Suprapubic skin (tissue), 4 donors: ENCODE measurements around the gene GLB1L2. TPM values are rescaled to one million over a fixed set of nuclear protein-coding genes. Genes with fewer than 3 reads are reported as not detected.

Experiments
- DNase-seq, 2 donors: peaks; one replicate each; pipeline ENCODE4 v3.0.0-alpha.2; 2019; ENCODE audit warnings: low spot score in 2 of 2
- H3K27ac ChIP-seq: fragments of 200-600 bp; sonication (generic); one replicate; pipeline ENCODE4 v1.5.1; 2019
- H3K27me3 ChIP-seq: fragments of 200-600 bp; sonication (generic); one replicate; pipeline ENCODE4 v1.5.1; 2019
- H3K36me3 ChIP-seq: fragments of 200-600 bp; sonication (generic); one replicate; pipeline ENCODE4 v1.5.1; 2019
- H3K4me1 ChIP-seq: fragments of 200-600 bp; sonication (generic); one replicate; pipeline ENCODE4 v1.5.1; 2019
- H3K4me3 ChIP-seq: fragments of 200-600 bp; sonication (generic); one replicate; pipeline ENCODE4 v1.5.1; 2019; ENCODE audit warnings: mild to moderate bottlenecking
- H3K9me3 ChIP-seq: fragments of 200-600 bp; sonication (generic); one replicate; pipeline ENCODE4 v1.5.1; 2019
- EP300 ChIP-seq: sonication (generic); formaldehyde crosslinking; IDR thresholded peaks from one replicate; pipeline ENCODE4 v1.6.1; 2017; ENCODE audit warnings: antibody characterized with exemption
- POLR2A ChIP-seq, 2 donors: fragments of 450-650 bp; IDR thresholded peaks; one replicate each; pipeline ENCODE4 v1.6.1; 2017; ENCODE audit warnings: antibody characterized with exemption in 2 of 2, mild to moderate bottlenecking in 2 of 2, moderate library complexity in 2 of 2
- POLR2AphosphoS5 ChIP-seq, 3 donors: sonication (generic); formaldehyde crosslinking; IDR thresholded peaks; one replicate each; pipeline ENCODE4 v1.6.1; 2017; ENCODE audit warnings: antibody characterized with exemption in 3 of 3
- WGBS: methylation state at CpG from one replicate; pipeline ENCODE4 v1.1.5; 2018; 5-methylcytosine and 5-hydroxymethylcytosine counted together
- total RNA-seq, 4 donors: library from RNA; depleted of rRNA; stranded (reverse); fragments of >200 nt; gene quantifications; one replicate each; pipeline ENCODE4 v1.1.0, GENCODE V29; 2016
- TF ChIP-seq, protein P1 (sequence below), 2 donors: fragments of 200-600 bp in 1 of 2; fragments of 450-650 bp in 1 of 2; sonication (generic) in 1 of 2; IDR thresholded peaks; one replicate each; pipeline ENCODE4 v1.5.1; 2016 to 2019; ENCODE audit warnings: antibody characterized with exemption in 2 of 2, mild to moderate bottlenecking in 1 of 2, moderate library complexity in 1 of 2

The GLB1L2 gene
- total RNA-seq, 4 donors from 2014 or later: 11.5 to 28.3 (median 21.8) TPM

DNA sequence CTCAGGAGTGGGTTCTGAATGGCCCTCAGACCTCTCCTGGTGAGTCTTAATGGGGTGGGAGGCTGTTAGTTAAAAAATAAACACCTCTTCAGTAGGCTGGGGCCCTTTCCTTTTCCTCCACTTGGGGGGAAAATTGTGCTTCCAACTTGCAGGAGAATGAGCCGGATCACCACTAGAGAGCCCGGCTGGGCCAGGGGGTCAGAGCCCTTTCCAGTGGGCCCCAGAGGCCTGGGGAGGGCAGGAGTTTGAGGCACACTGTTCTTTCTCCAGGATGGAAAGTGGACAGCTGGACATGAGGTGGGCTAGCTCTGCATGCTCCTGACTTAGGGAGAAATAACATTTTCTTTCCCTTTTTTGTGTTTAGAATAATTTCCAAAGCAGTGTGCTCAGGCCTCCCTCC is 47.5 kb downstream of the GLB1L2 start:
- H3K4me3 ChIP-seq: no peak overlapping the region
- no peak for TF ChIP-seq POLR2A (IDR thresholded peaks at IDR 0.05)
- TF ChIP-seq POLR2AphosphoS5 (IDR thresholded peaks at IDR 0.05): no peak
- TF ChIP-seq, protein P1, sequence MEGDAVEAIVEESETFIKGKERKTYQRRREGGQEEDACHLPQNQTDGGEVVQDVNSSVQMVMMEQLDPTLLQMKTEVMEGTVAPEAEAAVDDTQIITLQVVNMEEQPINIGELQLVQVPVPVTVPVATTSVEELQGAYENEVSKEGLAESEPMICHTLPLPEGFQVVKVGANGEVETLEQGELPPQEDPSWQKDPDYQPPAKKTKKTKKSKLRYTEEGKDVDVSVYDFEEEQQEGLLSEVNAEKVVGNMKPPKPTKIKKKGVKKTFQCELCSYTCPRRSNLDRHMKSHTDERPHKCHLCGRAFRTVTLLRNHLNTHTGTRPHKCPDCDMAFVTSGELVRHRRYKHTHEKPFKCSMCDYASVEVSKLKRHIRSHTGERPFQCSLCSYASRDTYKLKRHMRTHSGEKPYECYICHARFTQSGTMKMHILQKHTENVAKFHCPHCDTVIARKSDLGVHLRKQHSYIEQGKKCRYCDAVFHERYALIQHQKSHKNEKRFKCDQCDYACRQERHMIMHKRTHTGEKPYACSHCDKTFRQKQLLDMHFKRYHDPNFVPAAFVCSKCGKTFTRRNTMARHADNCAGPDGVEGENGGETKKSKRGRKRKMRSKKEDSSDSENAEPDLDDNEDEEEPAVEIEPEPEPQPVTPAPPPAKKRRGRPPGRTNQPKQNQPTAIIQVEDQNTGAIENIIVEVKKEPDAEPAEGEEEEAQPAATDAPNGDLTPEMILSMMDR (IDR thresholded peaks at IDR 0.05): no peak
- TF ChIP-seq EP300: no peak
- 75% methylated on average over 2 of the region's 2 CpGs for WGBS
- H3K36me3 ChIP-seq: no peaks in the 10 kb centered on the region
- no peak for DNase-seq
- no peaks in the 10 kb centered on the region for H3K9me3 ChIP-seq
- peaks cover 8% of the 10 kb centered on the region for H3K27me3 ChIP-seq
- no peaks in the 10 kb centered on the region for H3K4me1 ChIP-seq
- no peak overlapping the region for H3K27ac ChIP-seq

DNA sequence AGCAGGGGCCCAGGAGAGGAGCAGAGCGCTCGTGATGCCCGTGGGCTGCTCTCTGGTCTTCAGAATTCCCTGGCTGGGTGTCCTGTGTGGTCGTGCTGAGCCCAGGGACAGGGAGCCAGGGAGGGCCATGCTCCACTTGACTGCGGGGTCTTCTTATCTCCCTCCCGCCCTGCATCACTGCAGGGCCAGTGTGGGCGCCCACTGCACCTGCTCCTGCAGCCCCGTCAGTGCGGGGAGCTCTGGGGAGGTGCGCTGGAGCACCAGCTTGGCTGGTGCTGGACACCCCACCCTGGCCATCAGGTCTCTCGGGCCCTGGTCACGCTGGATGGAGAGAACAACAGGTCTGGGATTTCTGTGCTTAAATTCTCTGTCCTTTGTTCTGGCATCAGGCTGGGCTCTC is 48.4 kb downstream of the GLB1L2 start:
- WGBS: 84% methylated on average over 12 of the region's 12 CpGs
- H3K9me3 ChIP-seq: no peaks in the 10 kb centered on the region
- no peak overlapping the region for H3K27ac ChIP-seq
- H3K36me3 ChIP-seq: no peaks in the 10 kb centered on the region
- H3K4me1 ChIP-seq: no peaks in the 10 kb centered on the region
- DNase-seq: no peak
- TF ChIP-seq EP300 (no peak), POLR2AphosphoS5 (IDR thresholded peaks at IDR 0.05) (no peak), POLR2A (IDR thresholded peaks at IDR 0.05) (no peak)
- TF ChIP-seq, protein P1 (IDR thresholded peaks at IDR 0.05): no peak
- no peak overlapping the region for H3K4me3 ChIP-seq
- peaks cover 11% of the 10 kb centered on the region for H3K27me3 ChIP-seq

DNA sequence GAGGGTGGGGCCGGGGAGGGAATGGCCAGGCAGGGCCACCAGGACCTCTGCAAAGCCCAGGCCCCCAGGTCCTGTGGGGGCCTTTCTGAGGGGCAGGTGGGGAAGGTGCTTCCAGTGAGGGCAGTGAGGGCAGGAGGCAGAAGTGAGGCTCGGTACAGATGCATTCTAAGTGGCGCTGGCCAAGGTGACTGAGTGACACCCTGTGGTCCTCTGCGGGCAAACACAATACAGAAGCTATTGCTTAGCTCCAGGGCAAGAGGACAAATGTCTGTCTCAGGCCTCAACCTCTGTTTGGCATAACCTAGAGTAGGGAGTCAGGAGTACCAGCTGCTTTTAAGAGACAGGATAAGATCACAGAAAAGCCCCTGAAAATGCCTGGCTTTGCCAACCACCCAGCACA is 49.0 kb downstream of the GLB1L2 start:
- no peak for DNase-seq
- H3K4me3 ChIP-seq: no peak overlapping the region
- WGBS: 77% methylated on average over 4 of the region's 4 CpGs
- no peak for TF ChIP-seq EP300
- TF ChIP-seq, protein P1 (IDR thresholded peaks at IDR 0.05): no peak
- no peak for TF ChIP-seq POLR2A (IDR thresholded peaks at IDR 0.05)
- TF ChIP-seq POLR2AphosphoS5 (IDR thresholded peaks at IDR 0.05): no peak
- H3K9me3 ChIP-seq: no peaks in the 10 kb centered on the region
- peaks cover 15% of the 10 kb centered on the region for H3K27me3 ChIP-seq
- no peaks in the 10 kb centered on the region for H3K36me3 ChIP-seq
- peaks cover 2% of the 10 kb centered on the region for H3K4me1 ChIP-seq
- H3K27ac ChIP-seq: no peak overlapping the region

DNA sequence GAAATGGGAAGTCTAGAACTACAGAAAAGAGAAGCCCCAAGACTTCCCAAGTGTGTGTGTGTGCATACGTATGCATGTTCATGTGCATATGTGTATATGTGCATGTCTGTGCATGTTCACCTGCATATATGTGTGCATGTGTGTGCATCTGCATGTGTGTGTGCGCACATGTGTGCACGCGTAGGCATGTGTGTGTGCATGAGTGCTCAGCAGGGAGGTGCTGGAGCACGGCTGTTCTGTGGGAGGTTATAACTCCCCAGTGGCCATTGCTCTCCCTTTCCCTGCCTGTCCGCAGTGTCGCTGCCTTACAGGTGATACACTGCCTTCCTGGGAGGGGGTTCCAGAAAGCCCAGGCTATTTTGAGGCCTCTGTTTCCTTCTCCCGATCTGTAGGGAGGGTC is 50.5 kb downstream of the GLB1L2 start:
- Histone ChIP-seq H3K9me3 (no peaks in the 10 kb centered on the region), H3K4me1 (peaks cover 6% of the 10 kb centered on the region), H3K27ac (no peak overlapping the region), H3K36me3 (no peaks in the 10 kb centered on the region), H3K27me3 (peaks cover 24% of the 10 kb centered on the region), H3K4me3 (no peak overlapping the region)
- TF ChIP-seq EP300 (no peak), POLR2A (IDR thresholded peaks at IDR 0.05) (no peak), POLR2AphosphoS5 (IDR thresholded peaks at IDR 0.05) (no peak)
- TF ChIP-seq, protein P1 (IDR thresholded peaks at IDR 0.05): no peak
- 87% methylated on average over 8 of the region's 8 CpGs for WGBS
- DNase-seq: no peak

DNA sequence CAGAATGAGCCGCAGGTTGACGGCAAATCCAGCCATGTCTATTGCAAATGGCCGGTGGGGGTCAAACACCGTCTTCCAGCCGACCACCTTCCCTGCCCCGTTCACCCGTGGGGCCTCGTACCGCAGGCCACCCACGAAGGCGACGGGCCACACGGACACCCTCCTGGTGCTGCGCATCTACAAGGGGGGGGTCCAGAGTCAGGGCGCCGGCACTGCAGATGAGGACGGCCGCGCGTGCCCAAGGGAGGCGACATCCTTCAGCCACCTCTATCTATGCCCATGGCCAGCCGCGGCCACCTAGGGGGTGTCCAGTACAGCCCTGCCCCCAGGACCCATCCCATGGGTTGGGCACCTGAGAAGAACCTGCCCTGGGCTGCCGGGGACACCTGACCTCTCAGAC is 51.0 kb downstream of the GLB1L2 start:
- DNase-seq: no peak
- Histone ChIP-seq H3K4me1 (peaks cover 6% of the 10 kb centered on the region), H3K4me3 (no peak overlapping the region), H3K9me3 (no peaks in the 10 kb centered on the region), H3K36me3 (no peaks in the 10 kb centered on the region), H3K27me3 (peaks cover 27% of the 10 kb centered on the region), H3K27ac (no peak overlapping the region)
- TF ChIP-seq, protein P1 (IDR thresholded peaks at IDR 0.05): no peak
- TF ChIP-seq POLR2A (IDR thresholded peaks at IDR 0.05): no peak
- no peak for TF ChIP-seq EP300
- no peak for TF ChIP-seq POLR2AphosphoS5 (IDR thresholded peaks at IDR 0.05)
- WGBS: 94% methylated on average over 12 of the region's 24 CpGs
